GM12878 (cell line): ENCODE measurements around the gene RRBP1. TPM values are rescaled to one million over a fixed set of nuclear protein-coding genes. Genes with fewer than 3 reads are reported as not detected.

Experiments
- ATAC-seq: fragments of 200-7000 bp; cut with Tn5 transposase; 3 replicates; pipeline ENCODE4 v1.9.1; 2020; ENCODE audit warnings: mild to moderate bottlenecking, moderate library complexity
- BruUV-seq: library from RNA; stranded (reverse); fragments of 400-500 nt; replicated peaks from 2 replicates; lab custom pipeline; 2021; lab: Mats Ljungman, UMichigan
- CTCF ChIA-PET: fragments of 300-600 bp; sonication (Branson Sonifier 250); formaldehyde crosslinking; extraction: SDS; loops from one replicate; lab custom pipeline; 2021; ENCODE audit warnings: inconsistent platforms; lab: Yijun Ruan, JAX
- POLR2A ChIA-PET: fragments of 350-600 bp; formaldehyde crosslinking; extraction: SDS; loops from one replicate; lab custom pipeline; 2021; ENCODE audit warnings: inconsistent platforms; lab: Charles Lee
- RAD21 ChIA-PET: fragments of 300-600 bp; sonication (Branson Sonifier 250); formaldehyde crosslinking; loops from one replicate; lab custom pipeline; 2023; ENCODE audit warnings: antibody characterized with exemption; ENCODE audit not compliant: unreplicated experiment; lab: Charles Lee
- SMC1A ChIA-PET: fragments of 300-600 bp; sonication (Branson Sonifier 250); formaldehyde crosslinking; loops from one replicate; lab custom pipeline; 2023; ENCODE audit not compliant: unreplicated experiment, uncharacterized antibody; lab: Charles Lee
- DNase-seq: peaks from one replicate; pipeline ENCODE4 v3.0.0-alpha.2; 2011; ENCODE audit warnings: low read depth, low spot score
- FAIRE-seq: peaks from 3 replicates; lab custom pipeline; 2011; peaks lifted over from hg19 to GRCh38; lab: Jason Lieb, UNC
- H2AFZ ChIP-seq: 2 replicates; pipeline ENCODE4 v1.6.0; 2011; ENCODE audit warnings: low read depth, low read length, control low read depth; ENCODE audit not compliant: control insufficient read depth
- H3K27ac ChIP-seq: 2 replicates; pipeline ENCODE4 v1.5.1; 2011; ENCODE audit warnings: control low read depth; ENCODE audit not compliant: control insufficient read depth, insufficient read depth
- H3K27me3 ChIP-seq, 2 experiments: replicated peaks in 1 of 2; 2 replicates each; pipeline versions ENCODE4 v1.6.0 to v1.6.1; 2011; ENCODE audit warnings: low read length in 1 of 2; ENCODE audit not compliant: control insufficient read depth in 2 of 2, insufficient read depth in 2 of 2
- H3K36me3 ChIP-seq, 2 experiments: 2 replicates each; pipeline ENCODE4 v1.5.1; 2011; ENCODE audit warnings: low read length in 1 of 2; ENCODE audit not compliant: control insufficient read depth in 2 of 2, insufficient read depth in 2 of 2
- H3K4me1 ChIP-seq: 2 replicates; pipeline ENCODE4 v1.6.1; 2011; ENCODE audit warnings: mild to moderate bottlenecking, low read length, moderate library complexity, mixed read lengths; ENCODE audit not compliant: control insufficient read depth, insufficient read depth
- H3K4me2 ChIP-seq: 2 replicates; pipeline ENCODE4 v1.6.0; 2011; ENCODE audit warnings: control low read depth; ENCODE audit not compliant: control insufficient read depth, insufficient read depth
- H3K4me3 ChIP-seq: fragments of 200-600 bp; sonication (generic); 2 replicates; pipeline ENCODE4 v1.5.1; 2016
- H3K79me2 ChIP-seq: 2 replicates; pipeline ENCODE4 v1.6.0; 2011; ENCODE audit warnings: low read length; ENCODE audit not compliant: control insufficient read depth, insufficient read depth
- H3K9ac ChIP-seq: 2 replicates; pipeline ENCODE4 v1.8.0; 2011; ENCODE audit warnings: low read length, control low read depth, mixed read lengths; ENCODE audit not compliant: control insufficient read depth, insufficient read depth
- H3K9me3 ChIP-seq: replicated peaks from 3 replicates; pipeline ENCODE4 v1.5.1; 2011; ENCODE audit warnings: mild to moderate bottlenecking, low read length; ENCODE audit not compliant: control insufficient read depth, insufficient read depth
- H4K20me1 ChIP-seq: 2 replicates; pipeline ENCODE4 v1.6.0; 2011; ENCODE audit not compliant: control insufficient read depth, insufficient read depth
- ASH2L ChIP-seq: fragments of 300-600, 200-600 bp; sonication (generic); IDR thresholded peaks from 2 replicates; pipeline ENCODE4 v1.6.1; 2017; ENCODE audit warnings: low read depth, mild to moderate bottlenecking, borderline replicate concordance
- BRCA1 ChIP-seq: IDR thresholded peaks from 2 replicates; pipeline ENCODE4 v1.6.1; 2011; ENCODE audit warnings: low read depth, low read length, improper control_type of control experiment
- CBFB ChIP-seq: IDR thresholded peaks from 2 replicates; pipeline ENCODE4 v1.6.1; 2016; ENCODE audit warnings: antibody characterized with exemption, low read depth
- CBX5 ChIP-seq: sonication (generic); IDR thresholded peaks from 2 replicates; pipeline ENCODE4 v1.6.1; 2016; ENCODE audit warnings: low read depth, moderate library complexity, mild to moderate bottlenecking, inconsistent platforms
- CREB1 ChIP-seq: IDR thresholded peaks from 2 replicates; pipeline ENCODE4 v1.6.1; 2012; ENCODE audit warnings: low read depth, mild to moderate bottlenecking, inconsistent platforms
- ESRRA ChIP-seq: IDR thresholded peaks from 2 replicates; pipeline ENCODE4 v1.6.1; 2012; ENCODE audit warnings: mild to moderate bottlenecking, low read length, improper control_type of control experiment
- HDGF ChIP-seq: fragments of 450-650 bp; IDR thresholded peaks from 2 replicates; pipeline ENCODE4 v1.6.1; 2016; ENCODE audit warnings: antibody characterized with exemption
- KLF5 ChIP-seq: fragments of 450-650 bp; IDR thresholded peaks from 2 replicates; pipeline ENCODE4 v1.6.1; 2014; ENCODE audit warnings: mild to moderate bottlenecking; ENCODE audit not compliant: partially characterized antibody
- MTA2 ChIP-seq: fragments of 450-650 bp; IDR thresholded peaks from 2 replicates; pipeline ENCODE4 v1.6.1; 2016; ENCODE audit warnings: low read depth, mild to moderate bottlenecking, moderate library complexity
- NBN ChIP-seq: fragments of 450-650 bp; IDR thresholded peaks from 2 replicates; pipeline ENCODE4 v1.6.1; 2016
- RFX5 ChIP-seq: IDR thresholded peaks from 2 replicates; pipeline ENCODE4 v1.6.1; 2011; ENCODE audit warnings: low read depth, low read length, improper control_type of control experiment
- SUPT20H ChIP-seq: IDR thresholded peaks from 2 replicates; pipeline ENCODE4 v1.6.1; 2011; ENCODE audit warnings: low read depth, mild to moderate bottlenecking, low read length, moderate library complexity, borderline replicate concordance; ENCODE audit not compliant: control insufficient read depth
- ZNF207 ChIP-seq: fragments of 450-650 bp; IDR thresholded peaks from 2 replicates; pipeline ENCODE4 v1.6.1; 2014; ENCODE audit warnings: antibody characterized with exemption, mild to moderate bottlenecking, borderline replicate concordance
- WGBS: methylation state at CpG from one replicate; pipeline ENCODE4 v1.1.6; 2016; ENCODE audit warnings: low lambda C conversion rate; ENCODE audit not compliant: insufficient replicate concordance, insufficient coverage; ENCODE audit errors: missing lambda C conversion rate; 5-methylcytosine and 5-hydroxymethylcytosine counted together
- in situ Hi-C: fragments of 300-500 bp; cut with MboI; formaldehyde crosslinking; loops from 9 replicates; pipeline ENCODE4 v1.14.3; 2018; ENCODE audit warnings: mixed read lengths
- intact Hi-C: fragments of 100-400 bp; cut with micrococcal nuclease; formaldehyde crosslinking; loops from one replicate; pipeline ENCODE4 v1.14.2; 2022; ENCODE audit not compliant: unreplicated experiment
- polyA plus RNA-seq, 11 experiments: library from polyadenylated mRNA; depleted of rRNA in 4 of 11; unstranded in 6 of 11; stranded (reverse) in 5 of 11; fragments of >200 nt; fragmentation: Nextera tagmentation in 4 of 11; fragmentation: Illumina TruSeq in 1 of 11; extraction: Ambion mirVana in 4 of 11; extraction: Trizol in 1 of 11; gene quantifications; 1 replicate in 1 of 11; 2 replicates in 10 of 11; pipeline versions ENCODE4 v1.2.1 to v1.2.3, GENCODE V29; 2011 to 2016; ENCODE audit warnings: inconsistent platforms in 2 of 11, missing spikeins in 2 of 11, low read depth in 1 of 11
- total RNA-seq, 4 experiments: library from RNA; depleted of rRNA in 3 of 4; stranded (reverse); fragments of >200 nt in 3 of 4; fragmentation: Illumina TruSeq in 1 of 4; extraction: Trizol in 1 of 4; gene quantifications; 2 replicates each; pipeline versions ENCODE4 v1.2.1 to v1.2.3, GENCODE V29; 2013 to 2021

The RRBP1 gene
- total and polyA plus RNA-seq, 10 of the 15 experiments (the other 5 are each of a cell fraction or from before 2014, with no cell fraction given), result 1.2 to 57.4 (median 24.6) TPM

GRCh38 chr20:17699931-17700351, 17.9 kb upstream of the RRBP1 start, which contains the start of gene BANF2:
Gene BANF2, plus strand, starts transcription at chr20:17699966. Its CDS starts 25,060 bp downstream, at chr20:17725026.
- Histone ChIP-seq H3K4me3 (no peak within 1 kb of the TSS), H3K9me3 (no peaks in the 10 kb centered on the region; the same call in 2 of the 3 replicates), H3K9ac (no peak within 1 kb of the TSS), H3K4me2 (no peak within 1 kb of the TSS), H3K27ac (no peak within 1 kb of the TSS), H2AFZ (no peak within 1 kb of the TSS), H4K20me1 (no peaks in the 10 kb centered on the region), H3K79me2 (no peaks in the 10 kb centered on the region), H3K27me3 (no peaks in the 10 kb centered on the region; a peak in 1 of 4 replicates), H3K36me3 (no peaks in the 10 kb centered on the region), H3K4me1 (no peaks in the 10 kb centered on the region)
- ChIA-PET RAD21 (no interaction called here), CTCF (interaction anchor here (0.7 to 1.5 kb wide), 2 partner anchors 17 to 198 kb away, joined by 4 to 5 read pairs; partner anchors contain the start of gene RRBP1), POLR2A (no interaction called here), SMC1A (no interaction called here)
- intact Hi-C loops (no loop called here), in situ Hi-C loops (no loop called here)
- TF ChIP-seq CBFB (no peak), HDGF (no peak)
- WGBS, result 13% methylated on average over 3 of the region's 3 CpGs
- no peak for FAIRE-seq
- ATAC-seq, result no peak
- no peak for DNase-seq
- no TSS peak for BruUV-seq

- Histone ChIP-seq H3K9me3 (no peaks in the 10 kb centered on the region; the same call in 2 of the 3 replicates), H3K36me3 (no peaks in the 10 kb centered on the region), H3K79me2 (no peaks in the 10 kb centered on the region), H3K27ac (no peak overlapping the region), H3K27me3 (peaks cover 0 to 3% of the 10 kb centered on the region in 2 experiments; a peak in 2 of 4 replicates), H3K9ac (no peak overlapping the region), H3K4me1 (no peaks in the 10 kb centered on the region), H3K4me3 (no peak overlapping the region), H4K20me1 (no peaks in the 10 kb centered on the region), H2AFZ (no peak overlapping the region), H3K4me2 (no peak overlapping the region)
- BruUV-seq, result no TSS peak
- POLR2A ChIA-PET, result no interaction called here
- DNase-seq (no peak), FAIRE-seq (no peak), ATAC-seq (no peak)
- SMC1A ChIA-PET, result interaction anchor here (1.4 kb wide), 1 partner anchor 8 kb away, joined by 4 read pairs; no protein-coding TSS in a partner anchor
- 39% methylated on average over 5 of the region's 5 CpGs for WGBS
- CTCF ChIA-PET, result interaction anchor here (1.0 kb wide), 1 partner anchor 16 kb away, joined by 3 read pairs; the partner anchor contains the start of gene RRBP1
- RAD21 ChIA-PET, result no interaction called here
- in situ Hi-C loops (no loop called here), intact Hi-C loops (no loop called here)
- TF ChIP-seq ZNF207 (no peak), CREB1 (no peak), CBX5 (no peak), ESRRA (no peak), SUPT20H (no peak), RFX5 (no peak), BRCA1 (no peak), KLF5 (no peak), NBN (no peak), MTA2 (no peak), ASH2L (no peak)
These were observed 16.3 kb upstream of the RRBP1 start for GRCh38 chr20:17698384-17698783.
